Caco-2 (cell line): ENCODE data around the gene TPK1. TPM values are rescaled to one million over a fixed set of nuclear protein-coding genes. Genes with fewer than 3 reads are reported as not detected.

Source experiments
- BruUV-seq: library from RNA; stranded (reverse); fragments of 400-500 nt; replicated peaks from 2 replicates; lab custom pipeline; 2021; lab: Mats Ljungman, UMichigan
- CTCF ChIA-PET: fragments of 300-600 bp; sonication (Branson Sonifier 250); formaldehyde crosslinking; loops from one replicate; lab custom pipeline; 2022; ENCODE audit warnings: antibody characterized with exemption; lab: Charles Lee
- POLR2A ChIA-PET: fragments of 300-600 bp; sonication (Branson Sonifier 250); formaldehyde crosslinking; loops from one replicate; lab custom pipeline; 2022; ENCODE audit warnings: antibody characterized with exemption; lab: Charles Lee
- DNase-seq, 2 experiments: peaks; one replicate each; pipeline versions ENCODE4 v3.0.0 to v3.0.0-alpha.2; 2020 to 2022
- H3K27me3 ChIP-seq: replicated peaks from 2 replicates; pipeline ENCODE4 v1.6.0; 2011; ENCODE audit warnings: low read length; ENCODE audit not compliant: control insufficient read depth, insufficient read depth
- H3K36me3 ChIP-seq: 2 replicates; pipeline ENCODE4 v1.5.1; 2011; ENCODE audit warnings: low read length; ENCODE audit not compliant: control insufficient read depth, insufficient read depth
- H3K4me1 ChIP-seq: fragments of 250-450 bp; sonication (Bioruptor Pico); 2 replicates; pipeline ENCODE4 v1.5.1; 2020; ENCODE audit warnings: mild to moderate bottlenecking
- H3K4me3 ChIP-seq: 2 replicates; pipeline ENCODE4 v1.5.1; 2011; ENCODE audit warnings: low read depth, mild to moderate bottlenecking, control low read depth, low read length
- H3K9me3 ChIP-seq: fragments of 250-450 bp; sonication (Bioruptor Pico); 2 replicates; pipeline ENCODE4 v1.5.1; 2020; ENCODE audit warnings: mild to moderate bottlenecking, moderate library complexity
- H3K27ac Mint-ChIP-seq: one replicate; pipeline ENCODE4 v1.8.0; 2022; ENCODE audit warnings: mixed read lengths; ENCODE audit not compliant: unreplicated experiment
- H3K27me3 Mint-ChIP-seq: one replicate; pipeline ENCODE4 v1.8.0; 2022; ENCODE audit warnings: mixed read lengths; ENCODE audit not compliant: insufficient read depth, unreplicated experiment
- H3K36me3 Mint-ChIP-seq: one replicate; pipeline ENCODE4 v1.8.0; 2022; ENCODE audit warnings: mild to moderate bottlenecking, mixed read lengths; ENCODE audit not compliant: insufficient read depth, unreplicated experiment
- H3K4me1 Mint-ChIP-seq: one replicate; pipeline ENCODE4 v1.8.0; 2022; ENCODE audit warnings: low read depth, mixed read lengths; ENCODE audit not compliant: unreplicated experiment
- H3K4me3 Mint-ChIP-seq: one replicate; pipeline ENCODE4 v1.8.0; 2022; ENCODE audit warnings: mild to moderate bottlenecking, moderate library complexity, mixed read lengths; ENCODE audit not compliant: unreplicated experiment
- H3K9me3 Mint-ChIP-seq: one replicate; pipeline ENCODE4 v1.8.0; 2022; ENCODE audit warnings: mixed read lengths; ENCODE audit not compliant: unreplicated experiment
- CTCF ChIP-seq, 2 experiments: fragments of 200-600 bp in 1 of 2; IDR thresholded peaks; 1 replicate in 1 of 2; 2 replicates in 1 of 2; pipeline versions ENCODE4 v1.5.1 to v1.8.0; 2011 to 2022; ENCODE audit warnings: antibody characterized with exemption in 1 of 2, control low read depth in 1 of 2, inconsistent platforms in 1 of 2, low read depth in 1 of 2, low read length in 1 of 2, mild to moderate bottlenecking in 1 of 2, moderate library complexity in 1 of 2; ENCODE audit not compliant: insufficient read depth in 1 of 2, severe bottlenecking in 1 of 2, unreplicated experiment in 1 of 2
- intact Hi-C: fragments of 100-400 bp; cut with micrococcal nuclease; formaldehyde crosslinking; loops from one replicate; pipeline ENCODE4 v1.10.0; 2022; ENCODE audit not compliant: unreplicated experiment
- total RNA-seq: library from RNA; stranded (reverse); gene quantifications from 2 replicates; pipeline ENCODE4 v1.2.3, GENCODE V29; 2022

Gene TPK1
- total RNA-seq, 1 experiment from 2014 or later, result 86.6 TPM

- peaks cover 13% of the 10 kb centered on the region for H3K9me3 Mint-ChIP-seq
- Histone ChIP-seq H3K27me3 (no peaks in the 10 kb centered on the region), H3K9me3 (no peaks in the 10 kb centered on the region; the same call in 1 of the 2 replicates), H3K4me1 (peaks cover 5% of the 10 kb centered on the region), H3K36me3 (no peaks in the 10 kb centered on the region), H3K4me3 (no peak overlapping the region)
- H3K4me3 Mint-ChIP-seq, result no peak overlapping the region
- CTCF ChIA-PET, result no interaction called here
- no peaks in the 10 kb centered on the region for H3K27me3 Mint-ChIP-seq
- no peak for DNase-seq
- no peak for TF ChIP-seq CTCF (IDR thresholded peaks at IDR 0.05; ENCODE audit: insufficient read depth in 1 of 2, low read depth in 1 of 2, low read length in 1 of 2, severe bottlenecking in 1 of 2, unreplicated experiment in 1 of 2)
- H3K4me1 Mint-ChIP-seq, result peaks cover 5% of the 10 kb centered on the region
- POLR2A ChIA-PET, result no interaction called here
- intact Hi-C loops, result no loop called here
- no peaks in the 10 kb centered on the region for H3K36me3 Mint-ChIP-seq
- H3K27ac Mint-ChIP-seq, result no peak overlapping the region
- BruUV-seq, result no TSS peak
Observed at GRCh38 chr7:144859739-144860138, 23.9 kb upstream of the TPK1 start.

- CTCF ChIA-PET, result no interaction called here
- Histone ChIP-seq H3K27me3 (no peaks in the 10 kb centered on the region), H3K4me3 (no peak overlapping the region), H3K36me3 (no peaks in the 10 kb centered on the region), H3K9me3 (no peaks in the 10 kb centered on the region; the same call in 1 of the 2 replicates), H3K4me1 (peaks cover 24% of the 10 kb centered on the region)
- Mint-ChIP-seq H3K27ac (no peak overlapping the region), H3K36me3 (peaks cover 4% of the 10 kb centered on the region), H3K9me3 (no peaks in the 10 kb centered on the region), H3K27me3 (no peaks in the 10 kb centered on the region), H3K4me3 (no peak overlapping the region), H3K4me1 (peaks cover 17% of the 10 kb centered on the region)
- no peak for TF ChIP-seq CTCF (IDR thresholded peaks at IDR 0.05; ENCODE audit: insufficient read depth in 1 of 2, low read depth in 1 of 2, low read length in 1 of 2, severe bottlenecking in 1 of 2, unreplicated experiment in 1 of 2)
- POLR2A ChIA-PET, result no interaction called here
- no TSS peak for BruUV-seq
- DNase-seq, result no peak
- intact Hi-C loops, result no loop called here
Observed at GRCh38 chr7:144857463-144857862, 21.6 kb upstream of the TPK1 start.

- no peaks in the 10 kb centered on the region for H3K9me3 Mint-ChIP-seq
- DNase-seq, result peak in 1 of 2 experiments; percentile 53
- intact Hi-C loops, result loop anchor here (1.0 to 5.0 kb wide), 6 partner anchors 118 to 476 kb away; no protein-coding TSS in a partner anchor
- POLR2A ChIA-PET, result no interaction called here
- peak; percentile 56 to 70 for TF ChIP-seq CTCF (IDR thresholded peaks at IDR 0.05; ENCODE audit: insufficient read depth in 1 of 2, low read depth in 1 of 2, low read length in 1 of 2, severe bottlenecking in 1 of 2, unreplicated experiment in 1 of 2)
- peaks cover 23% of the 10 kb centered on the region for H3K4me1 Mint-ChIP-seq
- H3K4me3 Mint-ChIP-seq, result no peak overlapping the region
- peaks cover 28% of the 10 kb centered on the region for H3K4me1 ChIP-seq
- no TSS peak for BruUV-seq
- CTCF ChIA-PET, result no interaction called here
- peaks cover 3% of the 10 kb centered on the region; the same call in 1 of the 2 replicates for H3K9me3 ChIP-seq
- peaks cover 4% of the 10 kb centered on the region for H3K36me3 Mint-ChIP-seq
- no peaks in the 10 kb centered on the region for H3K27me3 ChIP-seq
- H3K27ac Mint-ChIP-seq, result no peak overlapping the region
- no peaks in the 10 kb centered on the region for H3K36me3 ChIP-seq
- H3K27me3 Mint-ChIP-seq, result no peaks in the 10 kb centered on the region
- H3K4me3 ChIP-seq, result no peak overlapping the region
Observed at GRCh38 chr7:144854839-144855424, 19.1 kb upstream of the TPK1 start.
